ENCODE measurements around the gene DNA2.
A peak's percentile ranks its signal among the peaks of the same experiment; 100 is the strongest.
"Not testable (repeated sequence)": the region's sequence is repeated elsewhere in the genome, so short reads cannot be mapped to it uniquely, and the experiment has no call there.

The DNA2 gene

DNA sequence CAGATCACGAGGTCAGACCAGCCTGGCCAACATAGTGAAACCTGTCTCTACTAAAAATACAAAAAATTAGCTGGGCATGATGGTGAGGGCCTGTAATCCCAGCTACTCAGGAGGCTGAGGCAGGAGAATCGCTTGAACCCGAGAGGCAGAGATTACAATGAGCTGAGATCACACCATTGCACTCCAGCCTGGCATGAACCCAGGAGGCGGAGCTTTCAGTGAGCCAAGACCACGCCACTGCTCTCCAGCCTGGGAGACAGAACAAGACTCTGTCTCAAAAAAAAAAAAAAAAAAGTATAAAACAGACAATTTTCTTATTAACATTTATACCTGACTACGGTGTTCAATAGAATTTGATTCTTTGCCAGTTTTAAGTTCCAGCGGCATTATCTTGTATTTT lies 22.1 kb downstream of the DNA2 start:
- not testable (repeated sequence) for DNase-seq (ENCODE audit: low spot score)

DNA sequence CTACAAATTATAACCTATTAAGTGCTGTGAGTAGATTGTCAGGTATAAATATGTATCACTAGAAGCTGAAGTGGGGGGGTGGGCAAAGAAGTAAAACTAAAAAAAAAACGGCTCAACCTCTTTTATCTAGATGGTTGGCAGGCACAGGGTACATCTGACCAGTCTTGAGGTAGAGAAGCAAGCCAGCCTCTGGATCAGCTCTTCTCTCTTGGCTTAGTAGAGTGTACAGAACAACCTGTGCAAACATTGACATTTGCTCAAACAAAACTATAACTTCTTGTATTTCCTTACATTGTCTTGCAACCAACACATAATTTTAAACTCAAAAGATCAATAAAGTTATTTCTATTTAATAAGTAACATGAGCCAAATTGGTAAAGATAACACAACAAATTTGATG lies 25.6 kb downstream of the DNA2 start:
- no peak for DNase-seq (ENCODE audit: low spot score)

DNA sequence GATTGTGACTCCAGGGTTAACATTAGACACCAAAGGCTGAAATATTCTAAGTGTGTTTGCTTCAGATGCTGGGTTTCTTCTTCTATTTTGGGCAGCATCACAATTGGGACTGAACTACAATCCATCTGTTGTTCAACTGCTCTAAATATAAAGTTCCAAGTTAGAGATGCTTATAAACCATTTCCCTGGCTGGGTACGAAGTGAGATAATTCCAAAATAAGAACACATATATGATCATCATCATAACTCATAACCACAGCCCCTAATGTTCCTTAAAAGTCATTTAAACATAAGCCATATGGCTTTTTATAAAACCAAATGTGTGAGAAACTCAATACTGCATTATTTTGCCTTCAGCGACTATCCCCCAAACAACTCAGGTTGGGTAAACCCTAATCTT lies 28.8 kb downstream of the DNA2 start:
- no peak for DNase-seq (ENCODE audit: low spot score)

DNA sequence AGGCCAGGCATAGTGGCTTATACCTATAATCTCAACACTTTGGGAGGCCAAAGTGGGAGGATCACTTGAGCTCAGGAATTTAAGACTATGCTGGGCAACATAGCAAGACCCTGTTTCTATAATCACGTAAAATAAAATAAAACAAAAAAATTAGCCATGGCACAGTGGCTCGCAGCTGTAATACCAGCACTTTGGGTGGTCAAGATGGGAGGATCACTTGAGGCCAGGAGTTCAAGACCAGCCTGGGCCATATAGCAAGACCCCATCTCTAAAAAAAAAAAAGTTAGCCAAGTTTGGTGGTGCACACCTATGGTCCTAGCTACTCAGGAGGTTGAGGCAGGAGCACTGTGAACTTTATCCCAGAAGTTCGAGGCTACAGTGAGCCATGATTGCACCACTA lies 30.9 kb downstream of the DNA2 start:
- DNase-seq (ENCODE audit: low spot score): no peak

DNA sequence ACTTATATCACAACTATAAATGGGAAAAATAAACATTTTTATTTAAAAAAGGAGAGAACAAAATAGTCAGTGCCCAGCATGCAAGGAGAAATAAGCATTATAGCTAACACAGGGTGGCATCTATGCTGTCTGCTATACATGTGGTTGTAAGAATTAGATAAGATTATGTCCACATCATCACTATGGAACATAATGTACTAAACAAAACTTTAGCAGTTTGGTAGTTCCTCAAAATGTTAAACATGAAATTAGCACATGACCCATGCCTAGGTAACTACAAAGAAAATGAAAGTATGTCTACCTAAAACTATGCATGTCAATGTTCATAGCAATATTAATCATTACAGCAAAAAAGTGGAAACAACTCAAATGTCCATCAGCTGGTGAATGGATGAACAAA lies 36.0 kb downstream of the DNA2 start:
- DNase-seq (ENCODE audit: low spot score): no peak

DNA sequence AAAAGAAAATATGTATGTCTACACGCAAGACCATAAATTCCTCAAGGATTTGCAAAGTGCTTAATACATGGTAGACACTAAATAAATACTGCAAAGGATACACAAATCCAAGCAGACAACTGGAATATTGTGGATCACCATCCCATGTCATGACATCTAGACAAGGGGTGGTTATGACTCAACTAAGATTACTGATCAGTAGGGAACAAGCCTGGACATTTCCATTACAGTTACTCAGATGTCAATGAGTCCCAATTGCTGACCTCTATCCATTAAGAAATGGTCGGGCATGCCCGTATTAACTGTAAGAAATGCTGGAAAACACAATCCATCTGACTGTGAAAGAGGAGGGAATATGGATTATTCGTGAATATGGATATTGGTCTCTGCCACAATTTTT lies 37.1 kb downstream of the DNA2 start:
- DNase-seq (ENCODE audit: low spot score): no peak

DNA sequence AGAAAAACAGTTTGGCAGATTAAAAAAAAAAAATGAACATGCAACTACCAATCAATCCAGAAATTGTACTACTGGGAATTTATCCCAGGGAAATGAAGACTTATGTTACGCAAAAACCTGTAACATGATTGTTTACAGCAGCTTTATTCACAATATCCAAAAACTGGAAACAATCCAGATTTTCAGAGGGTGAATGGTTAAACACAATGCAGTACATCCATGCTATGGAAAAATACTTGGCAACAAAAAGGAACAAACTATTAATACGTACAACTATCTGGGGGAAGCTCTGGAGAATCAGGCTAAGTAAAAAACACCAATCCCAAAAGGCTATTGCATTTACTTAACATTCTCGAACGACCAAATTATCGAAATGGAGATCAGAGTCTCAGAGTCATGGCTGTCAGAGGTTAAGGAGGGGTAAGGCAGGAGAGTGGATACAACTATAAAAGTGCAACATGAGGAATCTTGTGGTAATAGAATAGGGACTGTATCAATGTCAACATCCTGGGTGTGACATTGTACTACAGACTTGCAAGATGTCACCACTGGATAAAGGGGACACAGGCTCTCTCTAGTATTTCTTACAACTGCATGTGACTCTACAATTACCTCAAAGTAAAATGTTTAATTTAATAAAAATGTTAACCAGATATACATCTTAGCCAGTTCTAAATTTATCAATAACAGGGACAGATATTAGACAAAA lies 43.2 kb downstream of the DNA2 start:
- DNase-seq (ENCODE audit: low spot score): no peak

DNA sequence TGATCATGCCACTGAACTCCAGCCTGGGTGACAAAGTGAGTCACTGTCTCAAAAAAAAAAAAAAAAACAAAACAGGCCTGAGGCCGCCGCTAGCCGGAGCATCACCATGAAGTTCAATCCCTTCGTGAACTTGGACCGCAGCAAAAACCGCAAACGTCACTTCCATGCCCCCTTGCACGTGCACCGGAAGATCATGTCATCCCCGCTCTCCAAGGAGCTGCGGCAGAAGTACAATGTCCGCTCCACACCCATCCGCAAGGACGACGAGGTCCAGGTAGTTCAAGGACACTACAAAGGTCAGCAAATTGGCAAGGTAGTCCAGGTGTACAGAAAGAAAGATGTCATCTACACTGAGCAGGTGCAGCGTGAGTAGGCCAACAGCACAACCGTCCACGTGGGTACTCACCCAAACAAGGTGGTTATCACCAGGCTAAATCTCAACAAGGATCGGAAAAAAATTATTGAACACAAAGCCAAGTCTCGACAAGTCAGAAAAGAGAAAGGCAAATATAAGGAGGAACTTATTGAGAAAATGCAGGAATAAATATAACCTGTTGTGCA lies 47.2 kb downstream of the DNA2 start:
- no peak for DNase-seq (ENCODE audit: low spot score)

DNA sequence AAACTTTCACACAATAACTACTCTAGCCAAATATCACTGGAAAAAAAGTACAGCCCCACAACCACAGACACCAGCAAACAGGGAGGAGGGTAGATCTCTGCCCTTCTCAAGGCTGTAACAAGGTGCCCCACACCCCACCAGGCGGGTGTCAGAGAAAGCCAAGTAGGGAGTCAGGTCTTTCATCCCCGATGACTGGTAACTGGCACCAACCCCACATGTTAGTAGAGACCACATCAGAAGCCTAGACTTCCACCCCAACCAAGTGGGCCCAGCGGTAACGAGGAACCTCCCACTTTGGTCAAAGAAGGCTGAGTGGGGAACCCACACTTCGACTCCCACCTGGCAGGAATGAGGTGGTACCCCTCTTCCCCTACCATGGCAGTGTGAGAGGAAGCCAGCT lies 48.3 kb downstream of the DNA2 start:
- DNase-seq (ENCODE audit: low spot score): no peak

DNA sequence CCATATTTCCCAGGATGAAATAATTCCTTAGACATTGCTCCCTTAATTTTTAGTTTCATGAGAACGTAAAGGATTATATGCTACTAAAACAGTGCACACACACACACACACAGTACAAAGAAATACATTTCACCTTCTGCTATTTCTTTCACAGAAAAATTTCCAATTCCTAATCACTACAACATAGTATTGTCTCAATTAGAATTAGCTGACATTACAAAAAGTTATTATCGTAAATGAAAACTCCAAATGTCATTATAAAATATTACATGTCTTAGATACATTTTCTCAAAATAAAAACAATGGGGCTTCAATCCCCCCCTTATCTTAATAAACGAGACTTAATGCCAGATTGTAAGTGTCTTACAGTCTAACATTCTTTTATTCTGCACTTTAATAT lies 52.4 kb downstream of the DNA2 start:
- DNase-seq (ENCODE audit: low spot score): no peak

DNA sequence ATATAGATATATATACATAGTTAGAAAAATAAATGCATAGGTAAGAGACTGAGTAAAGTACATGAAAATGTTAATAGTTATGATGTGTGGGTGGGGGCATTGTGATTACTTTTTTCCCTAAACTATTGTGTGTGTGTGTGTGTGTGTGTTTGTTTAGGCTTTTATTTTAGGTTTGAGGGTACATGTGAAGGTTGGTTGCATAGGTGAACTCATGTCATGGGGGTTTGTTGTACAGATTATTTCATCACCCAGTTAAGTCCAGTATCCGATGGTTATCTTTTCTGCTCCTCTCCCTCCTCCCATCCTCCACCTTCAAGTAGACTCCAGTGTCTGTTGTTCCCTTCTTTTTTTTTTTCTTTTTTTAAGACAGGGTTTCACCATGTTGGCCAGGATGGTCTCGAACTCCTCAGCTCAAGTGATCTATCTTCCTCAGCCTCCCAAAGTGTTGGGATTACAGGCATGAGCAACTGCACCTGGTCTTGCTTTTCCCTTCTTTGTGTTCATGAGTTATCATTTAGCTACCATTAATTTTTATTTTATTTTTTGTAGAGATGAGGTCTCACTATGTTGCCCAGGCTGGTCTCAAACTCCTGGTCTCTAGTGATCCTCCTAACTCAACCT lies 62.8 kb downstream of the DNA2 start:
- DNase-seq (ENCODE audit: low spot score): no peak

DNA sequence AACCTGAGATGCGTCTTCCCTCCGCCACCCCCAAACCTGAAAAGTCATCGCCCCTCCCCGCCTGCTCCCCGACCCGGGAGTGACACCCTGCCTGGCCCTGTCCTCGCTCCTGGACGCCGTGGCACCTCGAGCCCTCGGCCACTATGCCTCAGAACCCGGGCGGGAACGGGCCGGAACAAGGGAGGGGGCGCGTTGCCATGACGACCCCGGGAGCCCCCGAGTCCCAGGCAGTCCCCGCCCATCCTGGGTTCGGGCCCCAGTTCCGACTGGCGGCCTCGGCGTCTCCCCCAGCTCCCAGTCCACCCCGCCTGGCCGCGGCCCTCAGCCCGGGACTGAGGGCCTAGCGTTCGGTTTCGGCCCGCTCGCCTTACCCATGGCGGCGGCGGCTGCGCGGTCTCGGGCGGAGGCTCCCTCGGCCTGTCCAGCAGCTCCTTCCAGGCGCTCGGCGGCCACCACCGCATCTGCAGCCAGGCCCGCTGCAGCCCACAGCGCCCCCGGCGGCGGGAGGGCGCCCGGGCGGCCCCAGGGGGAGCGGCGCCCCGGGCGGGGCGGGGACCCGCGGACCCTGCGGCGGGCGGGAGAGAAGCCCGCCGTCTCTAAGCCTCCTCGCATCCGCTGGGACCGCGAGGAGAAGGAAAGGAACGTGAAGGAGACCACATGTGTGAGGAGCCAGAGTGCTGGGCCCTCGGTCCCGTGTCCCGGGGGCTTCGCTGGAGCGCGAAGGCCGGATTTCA lies 64.8 kb downstream of the DNA2 start, which contains the start of gene RUFY2:
Gene RUFY2 (minus strand): TSS at position 463 of the 734 bp plus-strand sequence. CDS start 88 bp downstream, at position 375.
- peak; percentile 93 for DNase-seq (ENCODE audit: low spot score)

DNA sequence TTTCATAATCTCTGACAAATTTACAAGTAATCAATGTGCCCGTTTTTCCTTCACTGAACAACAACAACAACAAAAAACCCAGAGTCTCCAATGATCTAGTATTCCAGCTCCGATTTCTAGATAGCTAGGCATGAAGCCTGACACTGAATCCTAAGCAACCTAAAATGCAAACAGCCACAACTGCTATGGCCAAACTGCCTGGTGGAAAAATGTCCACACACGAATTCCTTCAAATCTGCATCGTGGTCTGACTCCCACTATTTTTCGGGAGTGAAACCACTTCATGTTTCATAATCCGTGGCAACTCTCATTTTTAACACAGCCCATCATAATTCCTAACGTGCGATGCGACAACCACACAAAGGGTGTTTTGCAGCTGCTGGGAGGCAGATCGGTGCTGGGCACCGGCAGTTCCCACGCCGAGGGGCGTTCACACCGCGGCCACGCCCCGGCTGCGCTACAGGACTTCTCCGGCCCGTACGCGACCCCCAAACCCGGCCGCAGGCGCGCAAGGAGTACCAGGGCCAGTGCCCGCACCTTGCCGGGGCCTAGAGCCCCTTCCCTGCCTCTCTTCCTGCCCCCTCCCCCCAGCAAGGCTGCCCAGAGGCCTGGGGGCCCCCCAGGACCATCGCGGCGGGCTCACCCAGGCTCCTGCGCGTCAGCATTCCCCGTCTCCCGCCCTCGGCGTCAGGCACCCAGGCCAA lies 65.5 kb downstream of the DNA2 start:
- peak; percentile 86 for DNase-seq (ENCODE audit: low spot score)

DNA sequence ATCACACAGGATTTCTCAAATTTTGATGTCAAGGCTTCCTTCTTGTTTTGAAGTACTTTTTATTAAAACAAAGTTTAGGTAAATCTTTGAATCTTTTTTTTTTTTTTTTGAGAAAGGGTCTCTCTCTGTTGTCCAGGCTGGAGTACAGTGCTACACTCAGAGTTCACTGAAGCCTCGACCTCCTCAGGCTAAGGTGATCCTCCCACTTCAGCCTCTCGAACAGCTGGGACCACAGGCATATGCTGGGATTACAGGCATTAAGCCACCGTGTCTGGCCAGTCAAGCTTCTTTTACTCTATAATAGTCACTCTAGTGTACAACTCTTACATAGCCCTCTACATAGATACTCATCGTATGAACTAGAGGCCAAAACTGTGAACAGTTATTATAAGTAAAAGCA lies 68.1 kb downstream of the DNA2 start:
- DNase-seq (ENCODE audit: low spot score): no peak

DNA sequence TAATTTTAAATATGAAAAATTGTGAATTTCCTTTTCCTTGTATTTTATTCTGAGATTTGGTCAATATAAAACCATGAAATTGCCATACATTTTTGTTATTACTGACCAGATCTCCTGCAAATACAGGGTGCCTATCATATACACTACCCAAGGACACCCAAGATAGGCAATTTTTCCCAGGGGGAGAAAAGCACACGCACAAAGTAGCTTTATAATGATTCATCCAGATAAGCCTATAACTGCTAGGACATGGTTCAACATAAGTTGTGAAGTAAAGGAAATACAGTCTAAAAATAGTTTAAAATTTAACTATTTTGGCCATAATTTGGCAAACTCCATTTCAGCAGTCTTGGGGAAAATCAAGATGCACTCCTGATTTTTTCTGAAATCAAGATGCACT lies 69.5 kb downstream of the DNA2 start:
- no peak for DNase-seq (ENCODE audit: low spot score)

DNA sequence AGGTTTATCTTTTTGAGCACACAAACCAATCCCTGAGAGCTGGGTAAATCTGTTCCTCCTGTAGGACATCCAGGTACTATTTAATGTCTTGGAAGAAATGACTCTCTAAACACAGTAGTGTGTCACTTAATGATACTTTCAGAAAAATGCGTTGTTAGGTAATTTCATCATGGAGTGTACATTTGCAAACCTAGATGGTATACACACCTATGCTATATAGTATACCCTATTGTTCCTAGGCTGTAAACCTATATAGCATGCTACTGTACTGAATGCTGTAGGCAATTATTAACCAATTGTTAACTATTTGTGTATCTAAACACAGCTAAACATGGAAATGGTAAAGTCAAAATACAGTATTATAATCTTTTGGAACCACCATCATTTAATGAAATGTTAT lies 74.8 kb downstream of the DNA2 start:
- no peak for DNase-seq (ENCODE audit: low spot score)

DNA sequence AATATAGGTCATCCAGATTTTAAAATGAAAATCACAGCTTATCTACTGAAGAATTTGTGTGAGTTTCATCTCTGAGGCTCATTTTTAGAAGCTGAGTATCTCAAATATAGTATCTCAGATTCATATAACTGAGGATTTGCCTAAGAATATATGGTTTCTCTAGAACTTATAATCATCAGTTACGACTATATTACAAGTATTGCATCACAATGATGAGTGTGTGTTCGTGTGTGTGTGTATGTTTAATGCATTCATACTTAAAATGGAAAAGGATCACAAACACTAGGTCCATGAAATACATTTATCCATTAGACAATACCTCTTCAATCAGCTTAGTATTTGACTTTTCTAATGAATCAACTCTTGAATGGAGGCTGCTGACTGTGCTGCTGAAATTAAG lies 86.0 kb downstream of the DNA2 start:
- DNase-seq (ENCODE audit: low spot score): no peak

DNA sequence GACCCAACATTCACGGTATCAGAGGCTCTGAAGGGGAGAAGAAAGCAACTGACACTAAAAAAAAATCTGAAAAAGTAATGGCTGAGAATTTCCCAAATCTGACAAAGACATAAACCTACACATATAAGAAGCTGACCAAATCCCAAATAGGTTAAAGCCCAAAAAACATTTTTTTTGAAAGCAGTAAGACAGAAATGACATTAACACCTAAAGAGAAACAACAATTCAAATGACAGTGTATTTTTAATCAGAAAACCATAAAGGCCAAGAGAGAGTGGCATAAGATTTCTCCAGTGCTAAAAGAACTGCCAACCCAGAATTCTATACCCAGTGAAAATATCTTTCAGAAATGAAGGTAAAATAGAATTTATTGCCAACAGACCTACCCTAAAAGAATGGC lies 100.2 kb downstream of the DNA2 start:
- no peak for DNase-seq (ENCODE audit: low spot score)

DNA sequence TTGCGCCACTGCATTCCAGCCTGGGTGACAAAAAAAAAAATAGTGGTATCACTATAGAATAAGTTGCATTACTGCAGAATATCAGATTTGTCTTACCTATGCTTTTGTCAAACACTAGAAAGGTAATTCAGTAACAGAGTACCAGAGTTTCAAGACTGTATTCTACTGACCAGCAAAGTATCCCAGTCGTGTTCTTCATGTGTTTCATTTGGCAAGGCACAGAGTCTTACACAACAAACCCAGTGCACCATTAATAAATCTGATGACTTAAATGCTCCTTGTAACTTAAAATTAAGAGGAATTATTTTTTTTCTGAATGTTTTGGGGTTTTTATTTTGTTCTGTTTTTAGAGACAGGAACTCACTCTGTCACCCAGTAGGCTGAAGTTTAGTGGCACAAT lies 104.7 kb downstream of the DNA2 start:
- no peak for DNase-seq (ENCODE audit: low spot score)

DNA sequence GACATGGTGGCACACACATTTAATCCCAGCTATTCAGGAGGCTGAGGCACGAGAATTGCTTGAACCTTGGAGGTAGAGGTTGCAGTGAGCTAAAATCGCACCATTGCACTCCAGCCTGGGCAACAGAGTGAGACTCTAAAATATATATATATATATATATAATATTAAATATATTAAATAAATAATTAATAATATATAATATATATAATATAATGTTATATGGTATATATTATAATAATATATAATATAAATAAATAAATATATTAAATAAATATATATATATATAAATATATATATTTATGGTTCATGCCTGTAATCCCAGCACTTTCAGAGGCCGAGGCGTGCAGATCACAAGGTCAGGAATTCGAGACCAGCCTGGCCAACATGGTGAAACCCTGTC lies 105.2 kb downstream of the DNA2 start:
- DNase-seq (ENCODE audit: low spot score): no peak

DNA sequence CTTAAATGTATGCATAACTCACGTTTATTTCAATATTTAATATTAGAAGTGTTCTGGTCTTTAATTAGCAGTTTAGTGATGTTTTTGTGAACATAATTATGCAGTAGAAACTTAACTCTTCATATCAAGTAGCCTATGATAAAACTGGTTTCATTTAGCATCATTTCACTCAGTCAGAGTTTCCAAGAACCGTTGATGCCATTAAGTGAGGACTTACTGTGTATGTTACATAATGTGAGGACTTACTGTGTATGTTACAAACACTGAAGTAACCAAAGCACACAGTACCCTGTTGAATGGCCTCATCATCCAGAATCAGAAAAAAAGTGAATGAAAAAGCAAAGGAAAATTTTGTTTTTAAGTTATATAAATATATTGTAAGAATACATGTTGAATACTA lies 106.2 kb downstream of the DNA2 start:
- no peak for DNase-seq (ENCODE audit: low spot score)

DNA sequence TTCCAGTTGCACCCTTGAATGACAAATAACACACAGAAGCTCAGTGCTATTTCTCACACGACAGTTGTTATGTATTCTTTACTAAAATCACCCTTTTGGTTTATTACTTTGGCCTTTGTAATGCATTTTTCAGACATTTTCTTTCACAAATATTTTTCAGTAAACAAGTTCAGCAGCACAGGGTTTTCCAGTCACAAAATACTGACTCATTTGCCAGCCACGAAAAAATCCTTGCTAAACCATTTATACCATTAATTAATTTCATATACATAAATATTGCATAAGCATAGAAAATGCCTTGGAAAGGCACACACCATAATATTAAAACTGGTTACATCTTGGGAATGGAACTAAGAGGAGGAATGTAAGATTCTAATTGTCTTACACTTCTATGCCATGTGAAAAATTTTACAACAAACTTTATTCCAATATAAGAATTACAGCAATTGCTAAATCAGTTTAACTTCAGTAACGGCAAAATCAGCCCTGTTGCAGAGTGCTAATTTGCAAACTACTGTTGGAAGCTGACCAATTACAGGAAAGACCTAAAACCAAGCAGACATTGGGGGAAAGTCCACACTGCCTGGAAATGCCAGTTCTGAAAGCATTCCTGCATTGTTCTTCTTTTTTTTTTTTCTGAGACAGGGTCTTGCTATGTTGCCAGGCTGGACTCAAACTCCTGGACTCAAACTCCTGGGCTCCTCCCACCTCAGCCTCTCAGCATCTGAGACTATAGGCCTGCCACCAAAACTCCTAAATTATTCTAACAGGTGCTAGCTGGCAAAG lies 107.5 kb downstream of the DNA2 start:
- no peak for DNase-seq (ENCODE audit: low spot score)
